Ovary (tissue), 9 donors: ENCODE measurements around the gene SPATA9. TPM values are rescaled to one million over a fixed set of nuclear protein-coding genes. Genes with fewer than 3 reads are reported as not detected.
"Not testable (repeated sequence)": the region's sequence is repeated elsewhere in the genome, so short reads cannot be mapped to it uniquely, and the experiment has no call there.

Source experiments
- DNase-seq, 5 donors: peaks; one replicate each; pipeline ENCODE4 v3.0.0-alpha.2; 2019 to 2020
- H3K27ac ChIP-seq, 2 donors: fragments of 200-600 bp; one replicate each; pipeline versions ENCODE4 v1.5.1 to v1.8.0; 2019 to 2022
- H3K27me3 ChIP-seq: fragments of 200-600 bp; one replicate; pipeline ENCODE4 v1.8.0; 2022
- H3K36me3 ChIP-seq: fragments of 200-600 bp; sonication (generic); one replicate; pipeline ENCODE4 v1.5.1; 2019
- H3K4me1 ChIP-seq: one replicate; pipeline ENCODE4 v1.8.1; 2013; ENCODE audit warnings: mild to moderate bottlenecking, moderate library complexity; ENCODE audit not compliant: insufficient read depth
- H3K4me3 ChIP-seq: fragments of 200-600 bp; sonication (generic); one replicate; pipeline ENCODE4 v1.5.1; 2017
- H3K9me3 ChIP-seq, 2 donors: fragments of 200-600 bp in 1 of 2; sonication (generic) in 1 of 2; one replicate each; pipeline versions ENCODE4 v1.5.1 to v1.8.1; 2013 to 2019; ENCODE audit warnings: mild to moderate bottlenecking in 1 of 2, moderate library complexity in 1 of 2
- CTCF ChIP-seq, 3 donors: fragments of 450-650 bp in 2 of 3; fragments of 200-600 bp in 1 of 3; IDR thresholded peaks; one replicate each; pipeline versions ENCODE4 v1.5.1 to v1.8.0; 2016 to 2022; ENCODE audit warnings: antibody characterized with exemption in 3 of 3, mild to moderate bottlenecking in 1 of 3
- EP300 ChIP-seq: sonication (generic); formaldehyde crosslinking; IDR thresholded peaks from one replicate; pipeline ENCODE4 v1.6.1; 2017; ENCODE audit warnings: antibody characterized with exemption
- POLR2A ChIP-seq: fragments of 450-650 bp; IDR thresholded peaks from one replicate; pipeline ENCODE4 v1.6.1; 2017; ENCODE audit warnings: antibody characterized with exemption, mild to moderate bottlenecking, moderate library complexity
- WGBS, 3 donors: extraction: QIAGEN DNeasy Blood & Tissue Kit in 1 of 3; methylation state at CpG; one replicate each; pipeline versions ENCODE4 v1.1.5 to v1.1.7; 2013 to 2017; 5-methylcytosine and 5-hydroxymethylcytosine counted together
- intact Hi-C, 4 donors: fragments of 100-400 bp; cut with DNase I; formaldehyde crosslinking; loops; one replicate each; pipeline versions ENCODE4 v1.11.0 to v1.15.1; 2022 to 2023
- polyA plus RNA-seq, 2 donors: library from polyadenylated mRNA; stranded (reverse); fragments of 200-250 nt in 1 of 2; fragments of 350-450 nt in 1 of 2; fragmentation: Illumina TruSeq in 1 of 2; extraction: RNeasy Lipid Tissue Mini Kit (QIAGEN cat#74804) in 1 of 2; gene quantifications; one replicate each; pipeline ENCODE4 v1.2.3, GENCODE V29; 2013 to 2014
- total RNA-seq, 7 donors: library from RNA; depleted of rRNA in 2 of 7; stranded (reverse); fragments of >200 nt in 2 of 7; fragmentation: NEBNext Ultra II Directional in 3 of 7; extraction: Animal tissue kit (Norgen Biotek cat#: 25700) in 3 of 7; gene quantifications; one replicate each; pipeline versions ENCODE4 v1.1.0 to v1.2.4, GENCODE V29; 2016 to 2023
- donor health status: DM: no; HTN: no; CAD: no; lungs with moderate emphysema.
- donor health status: DM: no; HTN: no; CAD: no.
- donor health status: Bipolar disorder and iron deficiency.
- donor health status: DM: yes; HTN: yes; CAD: no.
- donor health status: DM: no; HTN: no; CAD: no.
- donor health status: DM: yes; HTN: yes; CAD: no.

Gene SPATA9
- total and polyA plus RNA-seq, 9 donors: 0.46 to 1.7 (median 0.89) TPM

- TF ChIP-seq CTCF (IDR thresholded peaks at IDR 0.05) (no peak), EP300 (no peak)
- no peaks in the 10 kb centered on the region for H3K36me3 ChIP-seq
- H3K27me3 ChIP-seq: no peaks in the 10 kb centered on the region
- peaks cover 7% of the 10 kb centered on the region for H3K4me1 ChIP-seq
- 86 to 90% (median 88%) methylated on average over 5 of the region's 5 CpGs for WGBS, 3 donors
- no peak for DNase-seq
- intact Hi-C loops: loop anchor here in 1 of 4 donors (5.0 kb wide), 1 partner anchor 44 kb away; no protein-coding TSS in a partner anchor
- H3K4me3 ChIP-seq: no peak overlapping the region
- no peaks in the 10 kb centered on the region for H3K9me3 ChIP-seq
- no peak overlapping the region for H3K27ac ChIP-seq
Observed at GRCh38 chr5:95715799-95716461, 33.1 kb upstream of the SPATA9 start.

- peak in 2 of 5 donors; percentile 53 to 74 for DNase-seq
- H3K36me3 ChIP-seq: no peaks in the 10 kb centered on the region
- peaks cover 11% of the 10 kb centered on the region for H3K4me1 ChIP-seq
- H3K4me3 ChIP-seq: no peak overlapping the region
- H3K9me3 ChIP-seq: no peaks in the 10 kb centered on the region
- intact Hi-C loops: loop anchor here in 1 of 4 donors (5.0 kb wide), 1 partner anchor 42 kb away; no protein-coding TSS in a partner anchor
- WGBS, 3 donors: 47 to 58% (median 48%) methylated on average over 4 of the region's 4 CpGs
- TF ChIP-seq POLR2A: no peak
- TF ChIP-seq EP300: no peak
- no peak for TF ChIP-seq CTCF (IDR thresholded peaks at IDR 0.05)
- no peaks in the 10 kb centered on the region for H3K27me3 ChIP-seq
- no peak overlapping the region for H3K27ac ChIP-seq
Observed at GRCh38 chr5:95713960-95714710, 31.3 kb upstream of the SPATA9 start.

GRCh38 chr5:95713246-95713645 lies 30.5 kb upstream of the SPATA9 start:
- WGBS, 3 donors: 90 to 96% (median 92%) methylated on average over 5 of the region's 5 CpGs
- H3K4me1 ChIP-seq: peaks cover 11% of the 10 kb centered on the region
- not testable (repeated sequence) for H3K27ac ChIP-seq, H3K9me3 ChIP-seq, H3K4me3 ChIP-seq, DNase-seq, H3K27me3 ChIP-seq, H3K36me3 ChIP-seq
- intact Hi-C loops: loop anchor here in 1 of 4 donors (5.0 kb wide), 1 partner anchor 41 kb away; no protein-coding TSS in a partner anchor

GRCh38 chr5:95712347-95712958 lies 29.7 kb upstream of the SPATA9 start:
- WGBS, 3 donors: 62 to 82% (median 70%) methylated on average over 2 of the region's 2 CpGs
- Histone ChIP-seq H3K4me1 (peaks cover 11% of the 10 kb centered on the region), H3K27me3 (no peaks in the 10 kb centered on the region), H3K27ac (no peak overlapping the region), H3K36me3 (no peaks in the 10 kb centered on the region), H3K4me3 (no peak overlapping the region), H3K9me3 (no peaks in the 10 kb centered on the region)
- no peak for DNase-seq
- intact Hi-C loops: loop anchor here in 1 of 4 donors (5.0 kb wide), 1 partner anchor 40 kb away; no protein-coding TSS in a partner anchor
- TF ChIP-seq EP300 (no peak), CTCF (IDR thresholded peaks at IDR 0.05) (no peak), POLR2A (no peak)
